Trophoblast cell (in vitro differentiated cells and primary cell): Measurements from ENCODE around the gene ARL2BP.
A peak's percentile ranks its signal among the peaks of the same experiment; 100 is the strongest.

ENCODE experiments used
- DNase-seq, 2 donors: peaks; one replicate each; pipeline ENCODE4 v3.0.0-alpha.2; 2016
- H2AFZ ChIP-seq: 2 replicates; pipeline ENCODE4 v1.6.1; 2013; ENCODE audit warnings: low read length, moderate library complexity, mild to moderate bottlenecking; ENCODE audit not compliant: insufficient read depth, poor library complexity
- H2AK5ac ChIP-seq: 2 replicates; pipeline ENCODE4 v1.6.1; 2013; ENCODE audit warnings: mild to moderate bottlenecking, low read length
- H2BK120ac ChIP-seq: 2 replicates; pipeline ENCODE4 v1.6.1; 2013; ENCODE audit warnings: low read length, mild to moderate bottlenecking, moderate library complexity; ENCODE audit not compliant: insufficient read depth, poor library complexity
- H2BK12ac ChIP-seq: 2 replicates; pipeline ENCODE4 v1.6.1; 2013; ENCODE audit warnings: mild to moderate bottlenecking, low read length, moderate library complexity
- H2BK5ac ChIP-seq: 2 replicates; pipeline ENCODE4 v1.6.1; 2013; ENCODE audit warnings: low read length, low read depth, moderate library complexity, mild to moderate bottlenecking; ENCODE audit not compliant: poor library complexity
- H3K14ac ChIP-seq: 2 replicates; pipeline ENCODE4 v1.6.1; 2013; ENCODE audit warnings: mild to moderate bottlenecking, low read length
- H3K18ac ChIP-seq: 2 replicates; pipeline ENCODE4 v1.6.1; 2013; ENCODE audit warnings: mild to moderate bottlenecking, low read length
- H3K23ac ChIP-seq: 2 replicates; pipeline ENCODE4 v1.6.1; 2013; ENCODE audit warnings: low read length
- H3K27ac ChIP-seq: 2 replicates; pipeline ENCODE4 v1.5.1; 2013; ENCODE audit warnings: low read depth, mild to moderate bottlenecking, inconsistent platforms, low read length, moderate library complexity
- H3K27me3 ChIP-seq: 2 replicates; pipeline ENCODE4 v1.6.1; 2013; ENCODE audit warnings: inconsistent platforms, mild to moderate bottlenecking, low read length, moderate library complexity; ENCODE audit not compliant: insufficient read depth
- H3K36me3 ChIP-seq, 2 experiments: 1 replicate in 1 of 2; 2 replicates in 1 of 2; pipeline ENCODE4 v1.6.1; 2013; ENCODE audit warnings: low read length in 2 of 2, mild to moderate bottlenecking in 2 of 2, moderate library complexity in 1 of 2; ENCODE audit not compliant: insufficient read depth in 2 of 2, control insufficient read depth in 1 of 2
- H3K4ac ChIP-seq: 2 replicates; pipeline ENCODE4 v1.6.1; 2013; ENCODE audit warnings: low read depth, mild to moderate bottlenecking, low read length, moderate library complexity
- H3K4me1 ChIP-seq, 2 experiments: 1 replicate in 1 of 2; 2 replicates in 1 of 2; pipeline ENCODE4 v1.6.1; 2013; ENCODE audit warnings: low read length in 2 of 2, mild to moderate bottlenecking in 2 of 2, moderate library complexity in 1 of 2; ENCODE audit not compliant: insufficient read depth in 2 of 2, control insufficient read depth in 1 of 2
- H3K4me2 ChIP-seq: 2 replicates; pipeline ENCODE4 v1.6.1; 2013; ENCODE audit warnings: inconsistent platforms, mild to moderate bottlenecking, low read length, moderate library complexity
- H3K4me3 ChIP-seq: 2 replicates; pipeline ENCODE4 v1.5.1; 2013; ENCODE audit warnings: mild to moderate bottlenecking, low read depth, low read length, inconsistent platforms
- H3K79me1 ChIP-seq: one replicate; pipeline ENCODE4 v1.6.1; 2013; ENCODE audit warnings: low read length
- H3K79me2 ChIP-seq: 2 replicates; pipeline ENCODE4 v1.6.1; 2013; ENCODE audit warnings: low read length, mild to moderate bottlenecking; ENCODE audit not compliant: control insufficient read depth, insufficient read depth, poor library complexity
- H3K9ac ChIP-seq: 2 replicates; pipeline ENCODE4 v1.6.1; 2013; ENCODE audit warnings: mild to moderate bottlenecking, low read length
- H3K9me3 ChIP-seq: 2 replicates; pipeline ENCODE4 v1.6.1; 2013; ENCODE audit warnings: low read depth, mild to moderate bottlenecking, control low read depth, inconsistent platforms, low read length; ENCODE audit not compliant: insufficient read depth
- H4K12ac ChIP-seq: 2 replicates; pipeline ENCODE4 v1.6.1; 2013; ENCODE audit warnings: low read depth, mild to moderate bottlenecking, low read length, moderate library complexity
- H4K8ac ChIP-seq: 2 replicates; pipeline ENCODE4 v1.6.1; 2013; ENCODE audit warnings: low read depth, mild to moderate bottlenecking, low read length, moderate library complexity
- H4K91ac ChIP-seq: one replicate; pipeline ENCODE4 v1.6.1; 2013; ENCODE audit warnings: low read depth, mild to moderate bottlenecking, low read length, moderate library complexity
- WGBS: extraction: QIAGEN DNeasy Blood & Tissue Kit; methylation state at CpG from one replicate; pipeline ENCODE4 v1.1.7; 2013; ENCODE audit warnings: missing lambda C conversion rate; ENCODE audit not compliant: insufficient read length, insufficient coverage; ENCODE audit errors: extremely low coverage; 5-methylcytosine and 5-hydroxymethylcytosine counted together

The ARL2BP gene

DNA sequence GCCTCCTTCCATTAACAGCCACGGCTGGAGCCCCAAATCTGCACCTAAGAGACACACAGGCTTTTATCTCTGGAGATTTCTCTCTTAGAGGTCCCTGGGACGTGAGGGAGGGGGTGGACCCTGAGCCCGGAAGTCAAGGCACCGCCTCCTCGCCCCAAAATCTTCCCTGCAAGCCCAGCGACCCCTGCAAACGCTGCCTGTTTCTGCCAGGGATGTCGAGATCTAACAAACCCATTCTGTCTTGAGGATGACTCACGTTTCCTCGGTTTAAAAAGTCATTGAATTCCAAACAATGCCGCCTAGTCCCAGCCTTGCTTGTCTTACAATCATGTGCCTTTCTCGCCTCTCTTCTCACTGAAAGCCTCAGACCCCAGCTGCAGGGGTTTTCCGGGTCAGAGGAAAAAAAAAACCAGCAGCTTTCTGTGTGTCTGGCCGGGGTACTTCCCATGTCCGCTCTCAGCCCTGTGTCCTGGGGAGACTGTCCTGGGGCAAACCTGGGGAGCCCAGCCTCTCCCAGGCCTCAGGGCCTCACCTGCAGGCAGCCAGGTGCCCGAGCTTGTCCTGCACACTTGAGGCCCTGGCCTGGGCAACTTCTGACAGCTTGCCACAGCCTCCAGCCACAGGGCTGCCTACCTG lies 15.4 kb downstream of the ARL2BP start:
- H3K23ac ChIP-seq: no peak overlapping the region
- no peak overlapping the region for H3K4me3 ChIP-seq
- H3K14ac ChIP-seq: peak overlapping the region; percentile 62
- H3K4me1 ChIP-seq: peaks cover 8 to 9% of the 10 kb centered on the region in 2 experiments
- no peaks in the 10 kb centered on the region for H3K36me3 ChIP-seq
- peaks cover 4% of the 10 kb centered on the region for H3K79me1 ChIP-seq
- peak overlapping the region; percentile 55 for H2BK120ac ChIP-seq
- H2AFZ ChIP-seq: peak overlapping the region; percentile 35
- peak; percentile 21 to 56 for DNase-seq
- no peak overlapping the region for H3K4ac ChIP-seq
- H2AK5ac ChIP-seq: peak overlapping the region; percentile 57
- no peak overlapping the region for H3K9ac ChIP-seq
- H3K27me3 ChIP-seq: no peaks in the 10 kb centered on the region
- H4K91ac ChIP-seq: peak overlapping the region; percentile 6
- H3K4me2 ChIP-seq: peak overlapping the region; percentile 39
- WGBS: no CpG with 5 or more reads among the region's 16 CpGs
- H3K27ac ChIP-seq: peak overlapping the region; percentile 83
- H2BK12ac ChIP-seq: no peak overlapping the region
- H2BK5ac ChIP-seq: no peak overlapping the region
- no peaks in the 10 kb centered on the region for H3K9me3 ChIP-seq
- H3K18ac ChIP-seq: peak overlapping the region; percentile 57
- no peak overlapping the region for H4K12ac ChIP-seq
- no peaks in the 10 kb centered on the region for H3K79me2 ChIP-seq
- H4K8ac ChIP-seq: peak overlapping the region; percentile 50

- no peak overlapping the region for H3K23ac ChIP-seq
- H3K9me3 ChIP-seq: no peaks in the 10 kb centered on the region
- no peak overlapping the region for H2BK5ac ChIP-seq
- no peak overlapping the region for H4K91ac ChIP-seq
- no peaks in the 10 kb centered on the region for H3K36me3 ChIP-seq
- no peak overlapping the region for H2BK12ac ChIP-seq
- H3K27me3 ChIP-seq: no peaks in the 10 kb centered on the region
- no CpG with 5 or more reads among the region's 9 CpGs for WGBS
- DNase-seq: no peak
- H3K4ac ChIP-seq: no peak overlapping the region
- no peak overlapping the region for H2AK5ac ChIP-seq
- no peak overlapping the region for H2BK120ac ChIP-seq
- H3K4me3 ChIP-seq: no peak overlapping the region
- no peak overlapping the region for H3K9ac ChIP-seq
- H4K12ac ChIP-seq: no peak overlapping the region
- H3K14ac ChIP-seq: no peak overlapping the region
- H2AFZ ChIP-seq: no peak overlapping the region
- H3K79me2 ChIP-seq: no peaks in the 10 kb centered on the region
- H3K18ac ChIP-seq: no peak overlapping the region
- H4K8ac ChIP-seq: no peak overlapping the region
- H3K4me1 ChIP-seq: peaks cover 13 to 14% of the 10 kb centered on the region in 2 experiments
- peaks cover 4% of the 10 kb centered on the region for H3K79me1 ChIP-seq
- H3K27ac ChIP-seq: no peak overlapping the region
- H3K4me2 ChIP-seq: no peak overlapping the region
These were observed 16.7 kb downstream of the ARL2BP start for GRCh38 chr16:57261806-57262205.

- H2BK120ac ChIP-seq: no peak overlapping the region
- no peak overlapping the region for H4K91ac ChIP-seq
- H4K12ac ChIP-seq: no peak overlapping the region
- no peak overlapping the region for H2BK5ac ChIP-seq
- H3K79me1 ChIP-seq: peaks cover 4% of the 10 kb centered on the region
- no peak overlapping the region for H3K23ac ChIP-seq
- no peak overlapping the region for H3K18ac ChIP-seq
- H4K8ac ChIP-seq: no peak overlapping the region
- H3K27ac ChIP-seq: no peak overlapping the region
- H3K9ac ChIP-seq: no peak overlapping the region
- H3K4me2 ChIP-seq: no peak overlapping the region
- H3K36me3 ChIP-seq: no peaks in the 10 kb centered on the region
- H3K14ac ChIP-seq: no peak overlapping the region
- no peak overlapping the region for H2BK12ac ChIP-seq
- peak overlapping the region; percentile 24 for H2AK5ac ChIP-seq
- WGBS: no CpG with 5 or more reads among the region's 17 CpGs
- no peaks in the 10 kb centered on the region for H3K27me3 ChIP-seq
- H2AFZ ChIP-seq: no peak overlapping the region
- no peaks in the 10 kb centered on the region for H3K9me3 ChIP-seq
- peaks cover 13 to 14% of the 10 kb centered on the region in 2 experiments for H3K4me1 ChIP-seq
- no peak overlapping the region for H3K4ac ChIP-seq
- no peak for DNase-seq
- no peak overlapping the region for H3K4me3 ChIP-seq
- H3K79me2 ChIP-seq: no peaks in the 10 kb centered on the region
These were observed 17.9 kb downstream of the ARL2BP start for GRCh38 chr16:57262841-57263540.

DNA sequence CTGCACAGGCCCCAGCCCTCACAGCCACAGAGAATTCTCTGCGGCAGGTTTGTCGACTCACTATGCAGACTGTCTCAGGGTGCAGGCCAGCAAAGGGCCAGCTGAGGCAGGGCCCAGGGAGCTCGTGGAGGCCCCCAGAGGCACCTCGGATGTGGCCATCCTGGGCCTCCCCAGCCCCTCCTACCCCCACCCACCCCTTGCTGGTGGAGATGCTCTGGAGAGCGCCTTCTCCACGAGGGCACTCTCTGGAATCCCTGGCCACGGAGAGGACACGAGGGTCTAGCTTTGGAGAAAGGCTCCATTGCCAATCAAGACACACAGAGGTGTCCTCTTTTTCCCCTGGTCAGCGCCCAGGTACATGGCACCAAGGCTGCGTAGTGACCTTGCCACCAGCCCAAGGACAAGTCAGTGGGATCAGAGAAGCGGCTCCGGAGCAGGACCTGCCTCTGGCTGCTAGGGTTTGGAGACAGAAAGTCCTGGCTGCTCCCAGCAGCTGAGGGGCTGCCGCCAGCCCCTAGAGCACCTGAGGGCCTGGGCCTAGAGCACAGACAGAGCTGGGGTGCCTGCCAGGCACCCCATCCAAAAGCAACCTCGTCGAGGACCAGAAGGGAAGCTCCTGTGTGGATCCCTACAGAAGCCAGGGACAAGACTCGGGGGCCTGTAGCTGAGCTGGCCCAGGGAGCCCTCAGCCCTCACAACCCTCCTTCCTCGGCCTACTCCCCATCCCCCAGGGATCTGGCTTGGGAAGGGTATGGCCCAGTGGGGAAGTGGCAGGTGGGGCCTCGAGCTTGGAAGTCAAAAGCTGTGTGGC lies 18.7 kb downstream of the ARL2BP start:
- H4K91ac ChIP-seq: no peak overlapping the region
- H3K4me2 ChIP-seq: no peak overlapping the region
- no peak overlapping the region for H2BK12ac ChIP-seq
- no peaks in the 10 kb centered on the region for H3K27me3 ChIP-seq
- no peaks in the 10 kb centered on the region for H3K79me2 ChIP-seq
- H3K79me1 ChIP-seq: peaks cover 4% of the 10 kb centered on the region
- no peak overlapping the region for H2BK5ac ChIP-seq
- H4K12ac ChIP-seq: no peak overlapping the region
- H3K14ac ChIP-seq: no peak overlapping the region
- H3K27ac ChIP-seq: no peak overlapping the region
- H3K18ac ChIP-seq: no peak overlapping the region
- no peak overlapping the region for H3K4me3 ChIP-seq
- H3K36me3 ChIP-seq: no peaks in the 10 kb centered on the region
- no peak overlapping the region for H2AFZ ChIP-seq
- DNase-seq: no peak
- H3K23ac ChIP-seq: no peak overlapping the region
- H3K4me1 ChIP-seq: peaks cover 13 to 14% of the 10 kb centered on the region in 2 experiments
- H3K4ac ChIP-seq: no peak overlapping the region
- no peaks in the 10 kb centered on the region for H3K9me3 ChIP-seq
- no peak overlapping the region for H2BK120ac ChIP-seq
- no peak overlapping the region for H4K8ac ChIP-seq
- WGBS: no CpG with 5 or more reads among the region's 18 CpGs
- H2AK5ac ChIP-seq: no peak overlapping the region
- H3K9ac ChIP-seq: no peak overlapping the region
